ENCODE data around the gene EPHB4.

Gene EPHB4

GRCh38 chr7:100854146-100854895 is 27.0 kb upstream of the EPHB4 start:
- no peak for DNase-seq

- peak; percentile 69 to 88 (median 77) for DNase-seq
These were observed 24.9 kb upstream of the EPHB4 start, which contains the start of gene SLC12A9 for GRCh38 chr7:100852048-100852872. TSS of gene SLC12A9 (plus strand) at chr7:100852713. CDS start at chr7:100854198, 1,485 bp downstream.

- DNase-seq: no peak
These were observed 20.0 kb upstream of the EPHB4 start for GRCh38 chr7:100847360-100847759.

- DNase-seq: no peak
These were observed 13.3 kb upstream of the EPHB4 start for GRCh38 chr7:100840470-100841100.

- no peak for DNase-seq
These were observed 12.0 kb upstream of the EPHB4 start for GRCh38 chr7:100839361-100839760.

GRCh38 chr7:100837099-100837836 is 9.9 kb upstream of the EPHB4 start:
- DNase-seq: peak; percentile 41 to 86 (median 49)

GRCh38 chr7:100836812-100837098 is 9.4 kb upstream of the EPHB4 start:
- no peak for DNase-seq

- no peak for DNase-seq
These were observed 8.8 kb upstream of the EPHB4 start for GRCh38 chr7:100835903-100836811.

GRCh38 chr7:100832281-100832633 is 4.9 kb upstream of the EPHB4 start:
- no peak for DNase-seq

GRCh38 chr7:100830396-100830795 is 3.1 kb upstream of the EPHB4 start:
- no peak for DNase-seq

GRCh38 chr7:100829150-100829716 is 1.9 kb upstream of the EPHB4 start:
- no peak for DNase-seq

GRCh38 chr7:100826514-100827329 is 601 bp downstream of the EPHB4 start:
- DNase-seq: no peak

- DNase-seq: no peak
These were observed 1.4 kb downstream of the EPHB4 start for GRCh38 chr7:100825751-100826513.

- no peak for DNase-seq
These were observed 2.1 kb downstream of the EPHB4 start for GRCh38 chr7:100825215-100825671.

- DNase-seq: no peak
These were observed 2.7 kb downstream of the EPHB4 start for GRCh38 chr7:100824499-100825214.

- DNase-seq: no peak
These were observed 3.8 kb downstream of the EPHB4 start for GRCh38 chr7:100823534-100823933.

- DNase-seq: no peak
These were observed 4.2 kb downstream of the EPHB4 start for GRCh38 chr7:100823140-100823525.

- DNase-seq: no peak
These were observed 4.8 kb downstream of the EPHB4 start for GRCh38 chr7:100822236-100823139.
